ENCODE results near the gene FAM185A. TPM values are rescaled to one million over a fixed set of nuclear protein-coding genes. Genes with fewer than 3 reads are reported as not detected.
"Not testable (repeated sequence)": the region's sequence is repeated elsewhere in the genome, so short reads cannot be mapped to it uniquely, and the experiment has no call there.

FAM185A gene
- total RNA-seq, 1 donor from 2014 or later, result 7.7 TPM

DNA sequence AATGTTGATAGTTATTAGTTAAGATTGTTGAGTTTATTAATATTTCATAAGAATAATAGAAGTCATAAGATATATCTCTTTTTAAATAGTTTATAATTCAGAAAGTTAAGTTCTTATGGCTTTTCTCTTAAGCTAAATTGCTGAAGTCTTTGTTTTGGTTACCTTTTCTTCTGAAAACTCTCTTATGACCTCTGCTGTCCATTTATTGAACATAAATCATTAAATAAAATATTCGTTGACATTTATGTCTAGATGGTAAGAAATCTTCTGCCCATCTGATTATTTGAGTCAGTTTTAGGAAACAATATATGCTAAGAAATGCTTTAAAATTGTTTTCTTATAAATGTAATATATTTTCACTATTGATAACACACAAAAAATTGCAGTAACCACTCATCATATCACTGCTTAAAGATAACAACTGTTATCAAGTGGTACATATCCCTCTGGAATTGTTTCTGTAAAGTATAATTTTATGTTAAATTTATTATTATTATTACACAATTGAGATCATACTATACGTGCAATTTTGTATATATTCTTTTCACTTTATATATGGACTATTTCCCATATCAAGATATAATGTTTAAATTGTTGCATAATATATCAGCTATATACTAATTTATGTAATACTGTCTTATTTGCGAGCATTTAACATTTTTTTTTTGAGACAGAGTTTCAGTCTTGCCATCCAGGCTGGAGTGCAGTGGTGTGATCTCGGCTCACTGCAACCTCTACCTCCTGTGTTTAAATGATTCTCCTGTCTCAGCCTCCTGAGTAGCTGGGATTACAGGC is 3.1 kb upstream of the FAM185A start:
- H3K4me1 Mint-ChIP-seq, result peaks cover 21% of the 10 kb centered on the region
- TF ChIP-seq, protein P1, sequence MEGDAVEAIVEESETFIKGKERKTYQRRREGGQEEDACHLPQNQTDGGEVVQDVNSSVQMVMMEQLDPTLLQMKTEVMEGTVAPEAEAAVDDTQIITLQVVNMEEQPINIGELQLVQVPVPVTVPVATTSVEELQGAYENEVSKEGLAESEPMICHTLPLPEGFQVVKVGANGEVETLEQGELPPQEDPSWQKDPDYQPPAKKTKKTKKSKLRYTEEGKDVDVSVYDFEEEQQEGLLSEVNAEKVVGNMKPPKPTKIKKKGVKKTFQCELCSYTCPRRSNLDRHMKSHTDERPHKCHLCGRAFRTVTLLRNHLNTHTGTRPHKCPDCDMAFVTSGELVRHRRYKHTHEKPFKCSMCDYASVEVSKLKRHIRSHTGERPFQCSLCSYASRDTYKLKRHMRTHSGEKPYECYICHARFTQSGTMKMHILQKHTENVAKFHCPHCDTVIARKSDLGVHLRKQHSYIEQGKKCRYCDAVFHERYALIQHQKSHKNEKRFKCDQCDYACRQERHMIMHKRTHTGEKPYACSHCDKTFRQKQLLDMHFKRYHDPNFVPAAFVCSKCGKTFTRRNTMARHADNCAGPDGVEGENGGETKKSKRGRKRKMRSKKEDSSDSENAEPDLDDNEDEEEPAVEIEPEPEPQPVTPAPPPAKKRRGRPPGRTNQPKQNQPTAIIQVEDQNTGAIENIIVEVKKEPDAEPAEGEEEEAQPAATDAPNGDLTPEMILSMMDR (conservative IDR thresholded peaks at IDR 0.05), result peak; percentile 20
- H3K27ac Mint-ChIP-seq (ENCODE audit: unreplicated experiment); H3K27me3 Mint-ChIP-seq (ENCODE audit: low read depth); H3K9me3 Mint-ChIP-seq; H3K4me3 Mint-ChIP-seq; H3K36me3 Mint-ChIP-seq (ENCODE audit: low read depth); DNase-seq (ENCODE audit: low read depth, low spot score): not testable (repeated sequence)

DNA sequence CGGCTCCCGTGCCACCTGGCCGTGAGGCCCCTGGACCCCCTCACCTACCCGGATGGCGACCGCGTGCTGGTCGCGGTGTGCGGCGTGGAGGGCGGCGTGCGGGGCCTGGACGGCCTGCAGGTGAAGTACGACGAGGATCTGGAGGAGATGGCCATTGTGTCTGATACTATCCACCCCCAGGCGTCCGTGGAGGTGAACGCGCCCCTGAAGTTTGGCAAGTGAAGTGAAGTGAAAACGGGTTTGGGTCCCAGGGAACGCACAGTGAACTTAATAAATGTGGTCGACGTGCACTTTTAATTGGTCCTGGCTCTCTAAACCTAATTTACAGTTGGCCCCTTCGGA is 617 bp downstream of the FAM185A start:
- H3K4me3 Mint-ChIP-seq, result peak overlapping the region; percentile 89
- not testable (repeated sequence) for H3K4me1 Mint-ChIP-seq; H3K27me3 Mint-ChIP-seq (ENCODE audit: low read depth); H3K36me3 Mint-ChIP-seq (ENCODE audit: low read depth); H3K9me3 Mint-ChIP-seq; H3K27ac Mint-ChIP-seq (ENCODE audit: unreplicated experiment); DNase-seq (ENCODE audit: low read depth, low spot score)

DNA sequence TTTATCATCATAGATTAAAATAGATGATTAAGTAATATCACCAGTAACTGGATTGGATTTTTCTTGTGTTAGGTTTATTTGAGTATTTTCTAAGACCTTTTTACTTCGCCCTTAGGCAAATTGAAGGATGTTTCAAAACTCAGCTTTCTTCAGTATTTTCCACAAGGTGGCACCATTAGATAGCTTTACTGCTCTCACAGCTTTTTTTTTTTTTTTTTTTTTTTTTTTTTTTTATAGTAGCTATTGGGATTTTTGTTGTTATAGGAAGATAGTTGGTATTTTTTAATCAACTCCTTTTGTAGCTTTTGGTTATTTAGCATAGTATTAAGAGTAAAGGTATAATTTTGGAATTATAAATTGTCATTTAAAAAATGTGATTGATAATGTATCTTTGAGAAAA is 9.4 kb downstream of the FAM185A start:
- H3K27me3 Mint-ChIP-seq (ENCODE audit: low read depth); H3K4me1 Mint-ChIP-seq; H3K27ac Mint-ChIP-seq (ENCODE audit: unreplicated experiment); H3K36me3 Mint-ChIP-seq (ENCODE audit: low read depth); H3K4me3 Mint-ChIP-seq; H3K9me3 Mint-ChIP-seq; DNase-seq (ENCODE audit: low read depth, low spot score): not testable (repeated sequence)
- TF ChIP-seq, protein P1 (conservative IDR thresholded peaks at IDR 0.05), result peak; percentile 63

DNA sequence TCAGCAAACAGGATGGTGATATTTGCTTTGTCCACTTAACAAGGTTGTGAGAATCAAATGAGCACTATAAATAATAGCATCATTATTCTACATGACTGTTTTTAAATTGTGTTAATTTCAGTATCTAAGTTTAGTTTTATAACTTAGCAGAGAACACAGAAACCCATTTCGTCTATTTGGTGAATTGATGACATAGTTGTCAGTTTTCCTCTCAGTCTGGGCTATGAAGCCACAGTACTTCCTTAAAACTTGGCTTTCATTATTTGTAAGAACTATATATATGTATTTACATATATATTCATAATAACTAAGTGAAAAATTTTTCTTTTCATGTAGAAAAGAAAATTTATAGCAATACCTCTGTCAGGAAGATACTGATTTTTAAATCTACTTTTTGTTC is 11.1 kb downstream of the FAM185A start:
- not testable (repeated sequence) for H3K9me3 Mint-ChIP-seq; DNase-seq (ENCODE audit: low read depth, low spot score); H3K4me1 Mint-ChIP-seq; H3K36me3 Mint-ChIP-seq (ENCODE audit: low read depth); H3K4me3 Mint-ChIP-seq; H3K27ac Mint-ChIP-seq (ENCODE audit: unreplicated experiment); H3K27me3 Mint-ChIP-seq (ENCODE audit: low read depth)

DNA sequence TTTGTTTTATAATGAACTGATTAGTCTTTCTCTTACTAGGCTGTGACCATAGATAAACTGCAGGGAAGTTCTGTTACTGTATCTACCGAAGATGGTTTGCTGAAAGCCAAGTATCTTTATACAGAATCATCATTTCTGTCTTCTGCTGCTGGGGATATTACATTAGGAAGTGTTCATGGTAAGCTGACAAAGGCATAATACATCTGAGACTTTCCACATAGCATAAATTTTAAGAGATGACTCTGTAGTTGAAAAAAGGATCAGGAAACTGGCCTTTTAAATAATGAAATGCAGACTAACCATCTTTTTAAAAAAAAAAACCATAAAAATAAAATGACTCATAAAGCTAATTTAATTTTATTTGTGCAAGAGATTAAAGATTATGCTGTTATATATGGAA is 12.4 kb downstream of the FAM185A start:
- H3K9me3 Mint-ChIP-seq, result not testable (repeated sequence)

DNA sequence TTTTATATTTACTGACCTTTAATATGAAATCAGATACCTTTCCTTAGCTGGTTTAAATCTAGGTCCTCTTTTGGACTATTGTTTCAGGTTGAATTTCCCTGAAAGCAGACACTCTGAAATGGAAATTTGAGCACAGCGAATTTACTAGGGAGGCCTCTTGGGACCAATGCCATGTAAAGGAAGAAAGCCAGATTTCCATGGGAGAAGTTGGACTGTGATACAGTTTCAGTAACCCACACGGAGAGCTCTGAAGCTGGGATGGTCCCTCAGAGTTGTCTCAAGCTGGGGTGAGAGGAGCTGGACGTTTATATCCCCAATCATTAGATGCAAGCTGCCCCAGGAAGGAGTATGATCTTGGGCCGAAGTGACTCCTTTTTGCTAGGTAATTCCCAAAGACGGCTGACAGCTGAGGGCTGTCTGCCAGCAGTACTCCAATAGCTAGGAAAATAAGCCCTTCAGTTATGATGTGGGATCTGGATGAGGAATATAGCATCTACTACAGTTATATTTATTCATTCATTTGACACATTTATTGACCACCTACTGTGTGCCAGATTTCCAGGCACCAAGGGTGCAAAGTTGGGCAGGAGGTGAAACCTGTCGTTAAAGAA is 14.6 kb downstream of the FAM185A start:
- not testable (repeated sequence) for H3K4me1 Mint-ChIP-seq; H3K27ac Mint-ChIP-seq (ENCODE audit: unreplicated experiment)

More for the DNA sequence above, 12.4 kb downstream of the FAM185A start:
- not testable (repeated sequence) for DNase-seq (ENCODE audit: low read depth, low spot score); H3K4me3 Mint-ChIP-seq; H3K27me3 Mint-ChIP-seq (ENCODE audit: low read depth); H3K36me3 Mint-ChIP-seq (ENCODE audit: low read depth); H3K4me1 Mint-ChIP-seq; H3K27ac Mint-ChIP-seq (ENCODE audit: unreplicated experiment)

DNA sequence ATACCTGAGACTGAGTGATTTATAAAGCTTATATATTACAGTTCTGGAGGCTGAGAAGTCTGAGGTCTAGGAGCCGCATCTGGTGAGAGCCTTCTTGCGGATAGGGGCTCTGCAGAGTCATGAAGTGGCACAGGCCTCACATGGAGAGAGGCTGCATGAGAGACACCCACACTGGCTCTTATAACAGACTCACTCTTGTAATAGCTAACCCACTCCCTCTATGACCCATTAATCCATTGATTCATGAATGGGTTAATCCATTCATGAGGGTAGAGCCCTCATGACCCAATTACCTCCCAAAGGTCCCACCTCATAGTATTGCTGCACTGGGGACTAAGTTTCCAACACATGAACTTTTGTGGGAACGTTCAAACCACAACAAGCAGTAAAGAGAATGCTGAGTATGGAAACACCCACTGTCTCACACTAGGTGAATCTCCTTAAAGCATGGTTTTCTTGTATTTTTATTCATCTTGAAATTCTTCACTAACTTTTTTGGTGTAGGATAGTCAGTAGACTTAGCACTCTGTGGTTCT is 20.9 kb downstream of the FAM185A start:
- not testable (repeated sequence) for DNase-seq (ENCODE audit: low read depth, low spot score); H3K27me3 Mint-ChIP-seq (ENCODE audit: low read depth); H3K4me3 Mint-ChIP-seq; H3K9me3 Mint-ChIP-seq; H3K27ac Mint-ChIP-seq (ENCODE audit: unreplicated experiment); H3K36me3 Mint-ChIP-seq (ENCODE audit: low read depth); H3K4me1 Mint-ChIP-seq

More for the DNA sequence above, 14.6 kb downstream of the FAM185A start:
- not testable (repeated sequence) for H3K9me3 Mint-ChIP-seq; H3K4me3 Mint-ChIP-seq; DNase-seq (ENCODE audit: low read depth, low spot score); H3K36me3 Mint-ChIP-seq (ENCODE audit: low read depth); H3K27me3 Mint-ChIP-seq (ENCODE audit: low read depth)

DNA sequence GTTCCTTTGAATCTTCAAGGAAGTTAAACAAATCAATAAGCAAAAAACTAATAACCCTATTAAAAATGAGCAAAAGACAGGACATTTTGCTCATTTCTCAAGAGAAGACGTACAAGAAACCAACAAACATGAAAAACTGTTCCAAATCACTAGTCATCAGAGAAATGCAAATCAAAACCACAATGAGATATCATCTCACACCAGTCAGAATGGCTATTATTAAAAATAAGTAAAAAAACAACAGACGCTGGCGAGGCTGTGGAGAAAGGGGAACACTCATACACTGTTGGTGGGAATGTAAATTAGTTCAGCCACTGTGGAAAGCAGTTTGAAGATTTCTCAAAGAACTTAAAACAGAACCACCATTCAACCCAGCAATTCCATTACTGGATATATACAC is 21.7 kb downstream of the FAM185A start:
- not testable (repeated sequence) for H3K27me3 Mint-ChIP-seq (ENCODE audit: low read depth); H3K9me3 Mint-ChIP-seq; H3K36me3 Mint-ChIP-seq (ENCODE audit: low read depth); H3K4me1 Mint-ChIP-seq; H3K27ac Mint-ChIP-seq (ENCODE audit: unreplicated experiment); DNase-seq (ENCODE audit: low read depth, low spot score); H3K4me3 Mint-ChIP-seq

DNA sequence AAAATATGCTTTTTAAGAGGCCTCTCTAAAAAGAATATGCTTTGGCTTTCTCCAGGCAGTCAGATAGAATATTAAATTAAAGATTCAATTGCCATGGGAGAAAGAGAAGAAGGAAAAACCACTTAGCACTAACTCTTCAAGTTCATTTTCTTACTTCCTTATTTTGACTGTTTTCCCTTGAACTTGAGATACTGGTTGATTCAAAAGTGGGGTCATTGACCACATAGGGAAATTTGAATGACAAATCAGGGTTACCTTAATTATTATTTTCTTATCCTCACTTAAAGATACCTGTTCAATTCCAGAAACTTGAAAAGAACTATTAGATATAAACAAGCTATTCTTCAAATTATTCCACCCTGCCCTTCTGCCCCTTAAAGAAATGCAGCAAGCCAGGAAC is 27.4 kb downstream of the FAM185A start:
- not testable (repeated sequence) for H3K4me1 Mint-ChIP-seq; H3K9me3 Mint-ChIP-seq; DNase-seq (ENCODE audit: low read depth, low spot score); H3K27ac Mint-ChIP-seq (ENCODE audit: unreplicated experiment); H3K4me3 Mint-ChIP-seq; H3K27me3 Mint-ChIP-seq (ENCODE audit: low read depth)
- peaks cover 26% of the 10 kb centered on the region for H3K36me3 Mint-ChIP-seq (ENCODE audit: low read depth)

DNA sequence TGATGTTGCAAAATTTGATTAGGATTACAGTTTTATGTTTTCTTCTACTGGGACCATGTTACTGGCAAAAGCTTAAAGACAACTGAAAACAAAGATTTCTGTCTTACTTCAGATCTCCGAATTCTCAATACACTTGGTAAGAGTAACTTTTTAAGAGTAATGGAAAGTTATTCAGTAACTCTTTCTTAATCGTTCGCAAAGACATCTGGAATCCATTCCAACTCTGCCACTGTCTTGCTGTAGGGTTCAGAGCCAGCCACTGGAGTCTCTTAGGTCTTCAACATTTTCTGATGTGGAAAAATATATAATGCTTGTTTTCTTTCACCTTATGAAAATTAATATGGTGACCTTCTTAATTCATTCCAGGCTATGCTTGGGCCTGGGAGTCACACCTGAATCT is 29.9 kb downstream of the FAM185A start:
- peaks cover 34% of the 10 kb centered on the region for H3K36me3 Mint-ChIP-seq (ENCODE audit: low read depth)
- H3K27me3 Mint-ChIP-seq (ENCODE audit: low read depth); H3K4me3 Mint-ChIP-seq; H3K9me3 Mint-ChIP-seq; H3K27ac Mint-ChIP-seq (ENCODE audit: unreplicated experiment); DNase-seq (ENCODE audit: low read depth, low spot score); H3K4me1 Mint-ChIP-seq: not testable (repeated sequence)

DNA sequence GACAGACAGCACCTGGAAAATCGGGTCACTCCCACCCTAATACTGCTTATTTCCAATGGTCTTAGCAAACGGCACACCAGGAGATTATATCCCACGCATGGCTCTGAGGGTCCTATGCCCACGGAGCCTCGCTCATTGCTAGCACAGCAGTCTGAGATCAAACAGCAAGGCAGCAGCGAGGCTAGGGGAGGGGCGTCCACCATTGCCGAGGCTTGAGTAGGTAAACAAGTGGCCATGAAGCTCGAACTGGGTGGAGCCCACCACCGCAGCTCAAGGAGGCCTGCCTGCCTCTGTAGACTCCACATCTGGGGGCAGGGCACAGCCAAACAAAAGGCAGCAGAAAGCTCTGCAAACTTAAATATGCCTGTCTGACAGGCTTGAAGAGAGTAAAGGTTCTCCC is 32.1 kb downstream of the FAM185A start:
- not testable (repeated sequence) for H3K27ac Mint-ChIP-seq (ENCODE audit: unreplicated experiment); DNase-seq (ENCODE audit: low read depth, low spot score); H3K27me3 Mint-ChIP-seq (ENCODE audit: low read depth); H3K4me3 Mint-ChIP-seq; H3K4me1 Mint-ChIP-seq; H3K9me3 Mint-ChIP-seq
- H3K36me3 Mint-ChIP-seq (ENCODE audit: low read depth), result peaks cover 29% of the 10 kb centered on the region

DNA sequence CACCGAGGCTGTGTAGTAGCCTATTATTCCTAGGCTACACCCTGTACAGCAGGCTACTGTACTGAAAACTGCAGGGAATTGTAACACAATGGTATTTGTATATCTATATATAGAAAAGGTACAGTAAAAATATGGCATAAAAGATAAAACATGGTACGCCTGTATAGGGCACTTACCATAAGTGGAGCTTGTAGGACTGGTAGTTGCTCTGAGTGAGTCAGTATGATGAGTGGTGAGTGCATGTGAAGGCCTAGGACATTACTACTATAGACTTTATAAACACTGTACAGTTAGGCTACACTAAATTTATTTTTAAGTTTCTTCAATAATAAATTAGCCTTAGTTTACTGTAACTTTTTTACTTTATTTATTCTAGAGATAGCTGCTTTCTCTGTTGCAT is 40.0 kb downstream of the FAM185A start:
- not testable (repeated sequence) for H3K4me3 Mint-ChIP-seq; H3K36me3 Mint-ChIP-seq (ENCODE audit: low read depth); DNase-seq (ENCODE audit: low read depth, low spot score); H3K27ac Mint-ChIP-seq (ENCODE audit: unreplicated experiment); H3K4me1 Mint-ChIP-seq; H3K27me3 Mint-ChIP-seq (ENCODE audit: low read depth); H3K9me3 Mint-ChIP-seq
